H4 (cell line): ENCODE measurements around the gene CARD18. TPM values are rescaled to one million over a fixed set of nuclear protein-coding genes. Genes with fewer than 3 reads are reported as not detected.

Experiments
- total RNA-seq: library from RNA; depleted of rRNA; stranded (reverse); fragments of >200 nt; shearing (Covaris generic); gene quantifications from 2 replicates; pipeline ENCODE4 v1.2.3, GENCODE V29; 2014; rRNA removed

Gene CARD18
- total RNA-seq, 1 experiment from 2014 or later = not detected

Other genes starting within 250 kb of the CARD18 start
- gene CASP12, start 241.3 kb downstream of the CARD18 start, total RNA-seq = 0.04 TPM in 1 of 2 replicates, not detected in the other
- gene CASP4, start 171.2 kb downstream of the CARD18 start, total RNA-seq = 264 and 319 TPM in 2 replicates
- not detected in 2 replicates for gene CASP5, start 116.6 kb downstream of the CARD18 start, total RNA-seq
- 14.2 and 28.6 TPM in 2 replicates for gene CASP1, start 104.6 kb downstream of the CARD18 start, total RNA-seq
- gene CARD16, start 94.4 kb downstream of the CARD18 start, total RNA-seq = 80.6 and 105 TPM in 2 replicates